ENCODE results near the gene IL22.
"Not testable (repeated sequence)": the region's sequence is repeated elsewhere in the genome, so short reads cannot be mapped to it uniquely, and the experiment has no call there.

The IL22 gene

GRCh38 chr12:68227356-68227755, 26.0 kb downstream of the IL22 start:
- DNase-seq, result no peak

- no peak for DNase-seq
These were observed 27.6 kb downstream of the IL22 start, which contains the start of gene IL26 for GRCh38 chr12:68225576-68226476. Gene IL26, minus strand, starts transcription at chr12:68225810. Its CDS starts 54 bp downstream, at chr12:68225756.

GRCh38 chr12:68224613-68225285, 28.7 kb downstream of the IL22 start:
- DNase-seq, result no peak

- DNase-seq, result peak; percentile 57
These were observed 30.2 kb downstream of the IL22 start for GRCh38 chr12:68223067-68223747.

- no peak for DNase-seq
These were observed 31.1 kb downstream of the IL22 start for GRCh38 chr12:68222326-68222725.

- DNase-seq, result no peak
These were observed 31.9 kb downstream of the IL22 start for GRCh38 chr12:68221497-68221896.

GRCh38 chr12:68210875-68211274, 42.5 kb downstream of the IL22 start:
- no peak for DNase-seq

- DNase-seq, result not testable (repeated sequence)
These were observed 44.2 kb downstream of the IL22 start for GRCh38 chr12:68209048-68209728.

- no peak for DNase-seq
These were observed 46.1 kb downstream of the IL22 start for GRCh38 chr12:68207276-68207675.

- DNase-seq, result no peak
These were observed 47.0 kb downstream of the IL22 start for GRCh38 chr12:68206446-68206845.

- DNase-seq, result no peak
These were observed 49.9 kb downstream of the IL22 start for GRCh38 chr12:68203460-68203875.

GRCh38 chr12:68200854-68201253, 52.5 kb downstream of the IL22 start:
- no peak for DNase-seq

- no peak for DNase-seq
These were observed 54.3 kb downstream of the IL22 start for GRCh38 chr12:68199127-68199526.

GRCh38 chr12:68198507-68199086, 54.8 kb downstream of the IL22 start:
- no peak for DNase-seq
